Activated T-cell treated with anti-CD3 and anti-CD28 coated beads, Interleukin-2, amount 50 U/mL, for 24 hours (primary cell): ENCODE measurements around the gene GLMN.

ENCODE experiments used
- DNase-seq: peaks from one replicate; pipeline ENCODE4 v3.0.0-alpha.2; 2020
- H3K27ac Mint-ChIP-seq: 2 replicates; pipeline ENCODE4 v1.8.0; 2020; ENCODE audit warnings: mild to moderate bottlenecking, mixed read lengths
- H3K27me3 Mint-ChIP-seq: 2 replicates; pipeline ENCODE4 v1.8.0; 2020; ENCODE audit warnings: mixed read lengths
- H3K36me3 Mint-ChIP-seq: 2 replicates; pipeline ENCODE4 v1.8.0; 2020; ENCODE audit warnings: low read depth, mixed read lengths
- H3K4me1 Mint-ChIP-seq: 2 replicates; pipeline ENCODE4 v1.8.0; 2020; ENCODE audit warnings: low read depth, mixed read lengths
- H3K4me3 Mint-ChIP-seq: 2 replicates; pipeline ENCODE4 v1.8.0; 2020; ENCODE audit warnings: mild to moderate bottlenecking, moderate library complexity, mixed read lengths
- H3K9me3 Mint-ChIP-seq: 2 replicates; pipeline ENCODE4 v1.8.0; 2020; ENCODE audit warnings: mixed read lengths

Gene GLMN, protein sequence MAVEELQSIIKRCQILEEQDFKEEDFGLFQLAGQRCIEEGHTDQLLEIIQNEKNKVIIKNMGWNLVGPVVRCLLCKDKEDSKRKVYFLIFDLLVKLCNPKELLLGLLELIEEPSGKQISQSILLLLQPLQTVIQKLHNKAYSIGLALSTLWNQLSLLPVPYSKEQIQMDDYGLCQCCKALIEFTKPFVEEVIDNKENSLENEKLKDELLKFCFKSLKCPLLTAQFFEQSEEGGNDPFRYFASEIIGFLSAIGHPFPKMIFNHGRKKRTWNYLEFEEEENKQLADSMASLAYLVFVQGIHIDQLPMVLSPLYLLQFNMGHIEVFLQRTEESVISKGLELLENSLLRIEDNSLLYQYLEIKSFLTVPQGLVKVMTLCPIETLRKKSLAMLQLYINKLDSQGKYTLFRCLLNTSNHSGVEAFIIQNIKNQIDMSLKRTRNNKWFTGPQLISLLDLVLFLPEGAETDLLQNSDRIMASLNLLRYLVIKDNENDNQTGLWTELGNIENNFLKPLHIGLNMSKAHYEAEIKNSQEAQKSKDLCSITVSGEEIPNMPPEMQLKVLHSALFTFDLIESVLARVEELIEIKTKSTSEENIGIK

DNA sequence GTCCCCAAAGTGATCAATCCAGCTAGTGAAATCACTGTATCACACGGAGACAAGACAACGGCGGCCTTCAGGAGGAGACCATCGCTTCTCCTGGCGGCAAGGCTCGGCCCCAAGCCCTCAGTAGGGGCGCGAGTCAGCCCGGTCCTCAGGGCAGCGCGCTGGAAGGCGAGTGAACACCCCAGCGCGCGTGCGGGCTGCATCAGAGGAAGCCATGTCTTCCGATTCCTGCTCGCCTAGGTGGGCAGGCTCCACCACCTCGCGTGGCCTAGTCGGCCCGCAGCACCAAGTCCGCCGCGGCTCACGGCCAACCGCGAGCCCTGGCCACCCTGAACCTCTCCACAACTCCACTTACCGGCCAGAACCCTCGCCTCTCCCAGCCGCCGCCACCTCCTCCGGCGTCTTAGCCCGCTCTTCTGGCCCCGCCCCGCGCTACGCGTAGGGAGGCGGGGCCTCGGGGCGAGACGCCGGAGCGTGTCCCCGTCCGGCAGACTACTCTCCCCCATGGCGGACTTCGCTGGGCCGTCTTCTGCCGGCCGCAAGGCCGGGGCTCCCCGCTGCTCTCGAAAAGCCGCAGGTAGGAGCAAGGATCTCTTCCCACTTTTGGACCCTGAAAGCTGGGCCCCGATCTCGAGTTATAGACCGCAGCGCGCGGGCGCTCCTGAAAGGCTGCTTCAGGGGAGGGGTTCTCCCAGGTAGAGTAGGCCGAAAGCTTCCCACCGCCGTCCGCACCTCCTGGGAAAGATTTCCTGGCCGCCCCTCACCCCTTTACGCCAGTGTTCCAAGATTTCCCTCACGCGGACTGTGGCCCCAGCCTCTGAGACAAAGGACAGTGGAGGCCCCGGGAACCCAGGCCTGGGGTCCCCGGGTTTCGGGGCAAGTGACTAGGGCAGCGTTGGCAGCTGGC lies at the start of gene GLMN, which contains the start of gene RPAP2:
TSS of gene GLMN (minus strand) at position 415 of the 904 bp plus-strand sequence. CDS start 988 bp downstream, outside the sequence.
TSS of gene RPAP2 (plus strand) at position 487 of the 904 bp plus-strand sequence. CDS start at position 502, 15 bp downstream.
- peak within 1 kb of the TSS; percentile 97 for H3K27ac Mint-ChIP-seq
- H3K4me1 Mint-ChIP-seq: peaks cover 49% of the 10 kb centered on the region
- no peaks in the 10 kb centered on the region for H3K9me3 Mint-ChIP-seq
- peak within 1 kb of the TSS; percentile 99 for H3K4me3 Mint-ChIP-seq
- no peaks in the 10 kb centered on the region for H3K27me3 Mint-ChIP-seq
- peak; percentile 88 for DNase-seq
- peaks cover 76% of the 10 kb centered on the region for H3K36me3 Mint-ChIP-seq

DNA sequence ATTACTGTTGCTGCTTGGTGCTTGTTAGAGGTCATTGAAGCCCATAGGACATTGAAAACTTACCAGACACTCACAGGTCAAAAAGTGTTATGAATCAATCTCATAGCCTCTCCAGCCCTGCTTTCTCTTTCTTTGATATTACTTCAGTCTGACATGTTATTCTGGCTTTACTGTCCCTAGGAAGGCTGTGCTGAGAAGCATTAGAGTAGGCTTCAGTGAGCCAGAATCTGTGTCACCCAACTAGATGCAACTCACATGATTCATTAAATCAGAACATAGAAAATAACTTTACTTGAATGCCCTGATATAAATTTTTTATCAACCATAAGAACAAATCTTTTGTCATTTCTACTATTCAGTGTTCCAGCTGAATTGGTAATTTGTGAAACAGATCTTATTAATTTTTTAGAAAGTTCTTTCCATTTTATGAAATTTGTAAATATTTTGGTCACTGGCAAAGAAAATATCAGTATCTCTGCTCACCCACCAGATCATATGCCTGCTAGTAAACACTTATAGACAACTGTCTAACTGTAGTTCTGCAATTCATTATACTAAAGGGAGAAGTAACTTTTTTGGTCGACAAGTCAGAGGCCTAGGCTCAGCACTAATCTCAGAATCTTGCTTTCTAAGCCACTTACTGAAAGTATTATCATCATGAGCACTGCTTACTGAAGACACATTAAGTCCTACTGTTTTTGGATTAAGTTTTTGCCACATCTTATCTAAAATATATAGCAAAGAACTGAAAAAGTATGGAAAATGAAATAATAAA lies 48.3 kb upstream of the GLMN start:
- Mint-ChIP-seq H3K36me3 (peaks cover 72% of the 10 kb centered on the region), H3K4me1 (peaks cover 15% of the 10 kb centered on the region), H3K9me3 (peaks cover 7% of the 10 kb centered on the region), H3K27me3 (no peaks in the 10 kb centered on the region), H3K27ac (no peak overlapping the region), H3K4me3 (no peak overlapping the region)
- no peak for DNase-seq

DNA sequence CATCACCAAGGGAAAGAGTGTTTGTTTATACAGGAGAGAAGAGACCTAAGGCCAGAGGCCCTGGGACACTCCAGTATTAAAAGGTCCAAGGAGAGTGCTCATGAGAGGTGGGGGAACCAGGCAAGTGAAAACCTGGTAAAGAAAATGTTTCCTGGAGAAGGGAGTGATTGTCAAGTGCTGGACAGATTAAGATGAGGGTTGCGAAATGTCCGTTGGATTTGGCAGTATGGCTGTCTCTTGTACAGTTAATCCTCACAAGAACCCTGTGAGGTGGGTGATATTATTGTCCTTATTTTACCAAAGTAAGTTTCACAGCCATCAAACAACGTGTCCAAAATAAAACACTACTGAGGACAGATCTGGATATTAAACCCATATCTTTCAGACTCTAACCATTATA lies 44.3 kb upstream of the GLMN start:
- no peak overlapping the region for H3K27ac Mint-ChIP-seq
- peaks cover 68% of the 10 kb centered on the region for H3K36me3 Mint-ChIP-seq
- H3K9me3 Mint-ChIP-seq: no peaks in the 10 kb centered on the region
- DNase-seq: no peak
- no peaks in the 10 kb centered on the region for H3K27me3 Mint-ChIP-seq
- no peak overlapping the region for H3K4me3 Mint-ChIP-seq
- peaks cover 7% of the 10 kb centered on the region for H3K4me1 Mint-ChIP-seq

DNA sequence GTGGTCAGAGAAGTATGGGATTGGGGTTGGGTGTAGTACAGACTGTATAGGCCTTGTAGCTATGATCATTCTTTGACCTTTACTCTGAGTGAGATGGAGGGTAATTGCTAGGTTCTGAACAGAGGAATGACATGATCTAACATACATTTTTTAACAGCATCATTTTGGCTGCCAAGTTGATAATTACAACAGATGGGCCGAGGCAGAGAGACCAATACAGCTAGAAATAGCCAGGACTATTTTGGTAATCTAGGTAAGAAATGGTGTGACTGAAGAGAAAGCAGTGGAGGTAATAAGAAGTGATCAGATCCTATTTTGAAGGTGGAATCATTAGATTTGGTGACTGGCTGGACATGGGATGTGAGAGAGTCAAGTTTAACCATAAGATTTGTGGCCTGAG lies 43.6 kb upstream of the GLMN start:
- Mint-ChIP-seq H3K36me3 (peaks cover 63% of the 10 kb centered on the region), H3K9me3 (no peaks in the 10 kb centered on the region), H3K4me1 (peaks cover 6% of the 10 kb centered on the region), H3K27me3 (no peaks in the 10 kb centered on the region), H3K4me3 (no peak overlapping the region), H3K27ac (no peak overlapping the region)
- no peak for DNase-seq

DNA sequence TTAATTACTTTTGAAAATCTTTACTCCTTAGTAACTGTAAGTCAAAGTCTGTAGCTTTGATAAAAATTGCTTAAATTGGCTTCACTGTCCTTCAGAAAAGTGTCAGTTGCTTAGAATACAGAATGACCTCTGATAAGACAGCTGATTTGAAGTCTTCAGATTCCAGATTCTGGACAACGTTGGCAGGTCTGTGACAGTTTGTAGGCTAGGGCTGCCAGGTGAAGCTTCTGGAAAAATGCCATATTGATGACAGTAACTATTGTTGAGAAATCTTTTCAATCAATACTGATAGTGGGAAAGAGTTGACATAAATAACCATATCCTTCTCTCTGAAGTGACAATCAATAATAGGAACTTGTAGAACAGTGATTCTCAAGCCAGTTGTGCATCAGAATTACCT lies 41.4 kb upstream of the GLMN start:
- no peaks in the 10 kb centered on the region for H3K9me3 Mint-ChIP-seq
- peaks cover 64% of the 10 kb centered on the region for H3K36me3 Mint-ChIP-seq
- H3K4me1 Mint-ChIP-seq: no peaks in the 10 kb centered on the region
- no peak overlapping the region for H3K27ac Mint-ChIP-seq
- H3K4me3 Mint-ChIP-seq: no peak overlapping the region
- H3K27me3 Mint-ChIP-seq: no peaks in the 10 kb centered on the region
- DNase-seq: no peak

DNA sequence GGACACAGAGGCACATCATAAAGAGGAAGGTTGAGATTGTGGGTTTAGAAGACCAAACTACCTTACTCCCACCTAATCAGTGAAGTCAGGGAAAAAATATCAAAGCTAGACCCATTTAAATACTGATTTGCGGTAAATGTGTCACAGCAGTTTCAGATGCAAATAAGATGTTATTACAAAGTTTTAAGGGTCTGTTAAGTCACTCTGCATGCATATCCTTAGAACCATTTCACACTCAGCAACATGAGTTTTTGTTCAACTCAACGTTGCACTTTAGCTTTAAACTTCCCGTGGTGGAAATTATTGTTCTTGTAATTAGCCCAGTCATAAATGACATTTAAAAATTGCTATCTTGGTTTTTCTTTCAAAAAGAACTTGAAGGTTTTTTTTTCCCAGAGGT lies 34.9 kb upstream of the GLMN start:
- peaks cover 5% of the 10 kb centered on the region for H3K9me3 Mint-ChIP-seq

DNA sequence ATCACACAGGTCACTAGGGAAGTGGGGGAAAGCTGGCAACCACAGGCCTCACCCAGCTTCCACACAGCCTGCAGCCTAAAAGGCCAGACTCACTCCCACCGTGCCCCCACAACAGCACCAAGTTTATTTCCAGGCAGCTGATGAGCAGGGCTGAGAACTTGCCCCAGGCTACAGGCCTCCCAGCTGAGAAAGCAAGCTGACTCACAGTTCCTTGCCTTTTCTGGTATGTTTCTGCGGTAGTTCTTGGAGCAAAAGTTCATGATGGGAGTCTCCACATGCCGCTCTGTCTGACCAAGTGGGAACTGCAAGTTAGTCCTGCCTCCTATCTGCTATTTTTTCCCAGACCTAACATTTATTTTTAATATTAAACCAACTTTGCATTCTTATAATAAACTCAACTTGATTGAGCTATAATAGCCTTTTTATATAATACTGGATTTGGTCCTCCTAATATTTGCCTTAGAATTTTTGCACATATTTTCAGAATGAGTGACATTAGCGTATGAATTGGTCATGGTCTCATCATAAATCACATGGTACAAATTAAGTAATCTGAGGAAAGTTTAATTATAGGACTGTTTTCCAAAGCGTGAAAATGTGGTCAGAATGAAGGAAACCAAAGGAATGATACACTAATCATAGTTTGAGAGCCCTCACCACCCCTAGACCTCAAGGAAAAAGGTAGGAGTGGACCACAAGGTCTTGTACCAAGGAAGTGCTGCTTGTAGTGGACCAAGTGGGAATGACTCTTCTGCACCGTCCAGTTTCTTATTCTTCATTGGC lies 30.8 kb upstream of the GLMN start:
- DNase-seq: no peak
- Mint-ChIP-seq H3K36me3 (peaks cover 82% of the 10 kb centered on the region), H3K27me3 (no peaks in the 10 kb centered on the region), H3K9me3 (peaks cover 23% of the 10 kb centered on the region), H3K4me1 (peaks cover 41% of the 10 kb centered on the region), H3K27ac (no peak overlapping the region), H3K4me3 (no peak overlapping the region)

More for the DNA sequence above, 34.9 kb upstream of the GLMN start:
- DNase-seq: no peak
- Mint-ChIP-seq H3K36me3 (peaks cover 71% of the 10 kb centered on the region), H3K4me3 (peak overlapping the region; percentile 46), H3K4me1 (peaks cover 38% of the 10 kb centered on the region), H3K27me3 (no peaks in the 10 kb centered on the region), H3K27ac (peak overlapping the region; percentile 82)

DNA sequence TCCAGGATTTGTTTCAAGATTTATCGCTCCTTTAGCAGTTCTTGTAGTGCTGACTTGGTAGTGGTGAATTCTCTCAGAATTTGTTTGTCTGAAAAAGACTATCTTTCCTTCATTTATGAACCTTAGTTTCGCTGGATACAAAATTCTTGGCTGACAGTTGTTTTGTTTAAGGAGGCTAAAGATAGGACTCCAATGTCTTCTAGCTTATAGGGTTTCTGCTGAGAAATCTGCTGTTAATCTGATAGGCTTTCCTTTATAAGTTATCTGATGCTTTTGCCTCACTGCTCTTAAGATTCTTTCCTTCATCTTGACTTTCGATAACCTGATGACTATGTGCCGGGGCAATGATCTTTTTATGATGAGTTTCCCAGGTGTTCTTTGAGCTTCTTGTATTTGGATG lies 29.0 kb upstream of the GLMN start:
- no peaks in the 10 kb centered on the region for H3K27me3 Mint-ChIP-seq
- DNase-seq: no peak
- H3K4me1 Mint-ChIP-seq: peaks cover 38% of the 10 kb centered on the region
- peaks cover 23% of the 10 kb centered on the region for H3K9me3 Mint-ChIP-seq
- peaks cover 80% of the 10 kb centered on the region for H3K36me3 Mint-ChIP-seq
- H3K4me3 Mint-ChIP-seq: no peak overlapping the region
- no peak overlapping the region for H3K27ac Mint-ChIP-seq

DNA sequence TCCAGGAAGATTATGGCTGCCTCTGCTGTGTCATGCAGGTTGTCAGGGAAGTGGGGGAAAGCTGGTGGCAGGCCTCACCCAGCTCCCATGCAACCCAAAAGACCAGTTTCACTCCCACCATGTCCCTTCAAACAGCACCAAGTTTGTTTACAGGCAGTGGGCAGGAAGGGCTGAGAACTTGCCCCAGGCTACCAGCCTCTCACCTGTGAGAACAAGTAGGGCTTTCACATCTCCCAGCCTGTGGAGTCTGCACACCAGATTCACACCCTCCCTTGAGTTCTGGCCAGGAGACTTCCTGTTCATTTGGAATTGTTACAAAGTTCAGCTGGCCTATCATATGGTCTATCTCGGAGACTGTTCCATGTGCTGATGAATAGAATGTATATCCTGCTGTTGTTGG lies 27.9 kb upstream of the GLMN start:
- H3K27ac Mint-ChIP-seq: no peak overlapping the region

DNA sequence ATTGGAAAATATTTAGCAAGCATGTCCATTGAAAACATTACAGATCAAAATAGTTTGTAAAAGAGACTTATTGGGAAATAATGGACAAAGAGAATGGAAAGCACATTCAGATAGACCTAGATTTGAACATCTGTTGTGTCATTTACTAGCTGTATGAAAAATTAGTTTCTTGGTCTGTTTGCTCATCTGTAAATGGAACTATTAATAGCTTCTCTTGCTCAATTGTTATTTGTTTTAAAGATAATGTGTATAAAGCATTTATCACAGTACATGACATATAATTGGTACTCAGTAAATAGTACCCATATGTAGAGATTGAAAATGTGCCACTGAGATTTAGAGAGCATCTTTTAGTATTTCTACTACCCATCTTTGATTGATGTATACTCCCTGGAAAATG lies 26.0 kb upstream of the GLMN start:
- Mint-ChIP-seq H3K27ac (no peak overlapping the region), H3K4me1 (peaks cover 17% of the 10 kb centered on the region), H3K27me3 (no peaks in the 10 kb centered on the region), H3K4me3 (no peak overlapping the region), H3K36me3 (peaks cover 83% of the 10 kb centered on the region), H3K9me3 (peaks cover 23% of the 10 kb centered on the region)
- no peak for DNase-seq

More for the DNA sequence above, 27.9 kb upstream of the GLMN start:
- peaks cover 80% of the 10 kb centered on the region for H3K36me3 Mint-ChIP-seq
- DNase-seq: no peak
- H3K9me3 Mint-ChIP-seq: peaks cover 23% of the 10 kb centered on the region
- H3K4me1 Mint-ChIP-seq: peaks cover 31% of the 10 kb centered on the region
- no peaks in the 10 kb centered on the region for H3K27me3 Mint-ChIP-seq
- H3K4me3 Mint-ChIP-seq: no peak overlapping the region

DNA sequence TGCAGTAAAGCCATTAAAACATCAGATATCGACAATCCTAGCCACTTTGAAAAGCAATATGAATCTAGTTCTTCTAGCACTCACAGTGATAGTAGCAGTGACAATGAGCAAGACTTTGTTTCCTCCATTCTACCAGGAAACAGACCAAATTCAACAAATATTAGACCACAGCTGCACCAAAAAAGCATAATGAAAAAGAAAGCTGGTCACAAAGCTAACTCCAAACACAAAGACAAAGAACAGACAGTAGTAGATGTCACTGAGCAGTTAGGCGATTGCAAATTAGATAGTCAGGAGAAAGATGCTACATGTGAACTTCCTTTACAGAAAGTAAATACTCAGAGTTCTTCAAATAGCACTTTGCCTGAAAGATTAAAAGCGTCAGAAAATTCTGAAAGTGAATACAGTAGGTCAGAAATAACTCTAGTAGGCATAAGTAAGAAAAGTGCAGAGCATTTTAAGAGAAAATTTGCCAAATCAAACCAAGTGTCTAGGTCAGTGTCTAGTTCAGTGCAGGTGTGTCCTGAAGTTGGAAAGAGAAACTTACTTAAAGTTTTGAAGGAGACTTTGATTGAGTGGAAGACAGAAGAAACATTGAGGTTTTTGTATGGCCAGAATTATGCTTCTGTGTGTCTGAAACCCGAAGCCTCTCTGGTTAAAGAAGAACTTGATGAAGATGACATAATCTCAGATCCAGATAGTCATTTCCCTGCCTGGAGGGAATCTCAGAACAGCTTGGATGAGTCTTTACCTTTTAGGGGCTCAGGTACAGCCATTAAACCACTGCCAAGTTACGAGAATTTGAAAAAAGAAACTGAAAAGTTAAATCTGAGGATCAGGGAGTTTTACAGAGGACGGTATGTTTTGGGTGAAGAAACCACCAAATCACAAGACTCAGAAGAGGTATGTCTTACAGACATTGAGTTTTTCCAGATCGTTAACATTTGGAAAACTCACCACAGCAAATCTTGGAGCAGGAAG lies 25.0 kb upstream of the GLMN start:
- Mint-ChIP-seq H3K4me1 (peaks cover 24% of the 10 kb centered on the region), H3K27me3 (no peaks in the 10 kb centered on the region), H3K9me3 (peaks cover 19% of the 10 kb centered on the region), H3K27ac (peak overlapping the region; percentile 56), H3K36me3 (peaks cover 81% of the 10 kb centered on the region), H3K4me3 (peak overlapping the region; percentile 13)
- no peak for DNase-seq

DNA sequence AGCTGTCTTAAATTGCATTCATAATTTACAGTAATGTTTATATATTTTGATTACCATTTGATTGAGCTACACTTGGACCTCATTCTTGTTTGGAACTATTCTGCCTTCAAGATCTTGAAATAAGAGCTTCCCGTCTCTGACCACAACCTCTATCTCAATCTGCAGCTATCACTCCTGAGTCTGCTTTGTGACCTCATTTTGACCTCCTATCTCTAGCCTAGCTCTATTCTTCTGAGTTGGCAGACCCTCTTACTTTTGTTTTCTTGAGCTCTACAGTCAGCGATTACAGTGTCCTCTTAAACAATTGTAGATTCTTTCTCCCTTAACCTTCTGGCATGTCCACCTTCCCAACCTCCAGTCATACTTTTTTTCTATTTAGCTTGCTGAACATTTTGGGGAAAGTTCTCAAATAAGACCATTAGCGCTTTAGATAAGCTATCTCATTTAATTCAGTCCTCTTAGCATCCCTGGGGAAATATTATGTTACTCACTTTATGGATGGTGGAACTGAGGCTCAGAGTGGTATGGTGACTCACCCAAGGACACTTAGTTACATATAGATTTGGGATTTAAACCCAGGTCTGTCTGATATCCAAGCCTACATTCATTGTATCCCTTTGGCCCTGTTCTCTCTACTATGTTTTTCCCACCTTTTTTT lies 19.2 kb upstream of the GLMN start:
- Mint-ChIP-seq H3K36me3 (peaks cover 68% of the 10 kb centered on the region), H3K27me3 (no peaks in the 10 kb centered on the region), H3K27ac (peak overlapping the region; percentile 15), H3K9me3 (peaks cover 3% of the 10 kb centered on the region), H3K4me3 (peak overlapping the region; percentile 3), H3K4me1 (peaks cover 58% of the 10 kb centered on the region)
- no peak for DNase-seq
